IMR-90 (cell line): Measurements from ENCODE around the gene CCDC74B. TPM values are rescaled to one million over a fixed set of nuclear protein-coding genes. Genes with fewer than 3 reads are reported as not detected.
"Not testable (repeated sequence)": the region's sequence is repeated elsewhere in the genome, so short reads cannot be mapped to it uniquely, and the experiment has no call there.

Experiments used
- ATAC-seq: fragments of 200-7000 bp; cut with Tn5 transposase; 2 replicates; pipeline ENCODE4 v1.9.1; 2020; ENCODE audit warnings: low read depth, mild to moderate bottlenecking, moderate library complexity
- BruUV-seq: library from RNA; stranded (reverse); fragments of 400-500 nt; replicated peaks from 2 replicates; lab custom pipeline; 2021; lab: Mats Ljungman, UMichigan
- CTCF ChIA-PET: fragments of 300-600 bp; formaldehyde crosslinking; extraction: SDS; loops from one replicate; lab custom pipeline; 2021; ENCODE audit warnings: antibody characterized with exemption; lab: Yijun Ruan, JAX
- POLR2A ChIA-PET: fragments of 300-600 bp; sonication (Branson Sonifier 250); formaldehyde crosslinking; loops from one replicate; lab custom pipeline; 2022; ENCODE audit warnings: antibody characterized with exemption; ENCODE audit not compliant: unreplicated experiment; lab: Charles Lee
- DNase-seq: peaks from one replicate; pipeline ENCODE4 v3.0.0; 2013
- H2AFZ ChIP-seq: replicated peaks from 2 replicates; pipeline ENCODE3; 2013; ENCODE audit warnings: low read length, mild to moderate bottlenecking; ENCODE audit not compliant: poor library complexity
- H2AK5ac ChIP-seq: 2 replicates; pipeline ENCODE4 v1.6.1; 2013; ENCODE audit warnings: low read depth, low read length, inconsistent platforms
- H2AK9ac ChIP-seq: replicated peaks from 2 replicates; pipeline ENCODE3; 2013; ENCODE audit warnings: mild to moderate bottlenecking, low read depth, low read length, moderate library complexity; ENCODE audit not compliant: poor library complexity
- H2BK120ac ChIP-seq: 2 replicates; pipeline ENCODE4 v1.6.1; 2013; ENCODE audit warnings: low read depth, low read length, inconsistent platforms
- H2BK15ac ChIP-seq: 3 replicates; pipeline ENCODE4 v1.6.1; 2013; ENCODE audit warnings: low read depth, low read length, inconsistent platforms
- H2BK20ac ChIP-seq: 2 replicates; pipeline ENCODE4 v1.6.1; 2013; ENCODE audit warnings: low read depth, mild to moderate bottlenecking, inconsistent platforms, low read length, moderate library complexity
- H2BK5ac ChIP-seq: 2 replicates; pipeline ENCODE4 v1.6.1; 2013; ENCODE audit warnings: mild to moderate bottlenecking, low read depth, low read length, inconsistent platforms; ENCODE audit not compliant: poor library complexity, severe bottlenecking
- H3K14ac ChIP-seq: replicated peaks from 2 replicates; pipeline ENCODE4 v1.6.1; 2013; ENCODE audit warnings: low read depth, low read length, inconsistent platforms
- H3K18ac ChIP-seq: 2 replicates; pipeline ENCODE4 v1.6.1; 2013; ENCODE audit warnings: low read depth, low read length, control low read depth
- H3K23ac ChIP-seq: 2 replicates; pipeline ENCODE4 v1.6.1; 2013; ENCODE audit warnings: low read depth, low read length, inconsistent platforms
- H3K27ac ChIP-seq: 2 replicates; pipeline ENCODE4 v1.5.1; 2013; ENCODE audit warnings: mild to moderate bottlenecking, control low read depth, low read length; ENCODE audit not compliant: insufficient read depth
- H3K27me3 ChIP-seq: 2 replicates; pipeline ENCODE4 v1.6.1; 2013; ENCODE audit warnings: low read length; ENCODE audit not compliant: control insufficient read depth, insufficient read depth
- H3K36me3 ChIP-seq: 2 replicates; pipeline ENCODE4 v1.6.1; 2013; ENCODE audit warnings: low read length, mixed read lengths; ENCODE audit not compliant: control insufficient read depth, insufficient read depth
- H3K4ac ChIP-seq: 2 replicates; pipeline ENCODE4 v1.6.1; 2013; ENCODE audit warnings: low read depth, low read length, inconsistent platforms
- H3K4me1 ChIP-seq: 2 replicates; pipeline ENCODE4 v1.6.1; 2013; ENCODE audit warnings: low read length, mixed read lengths; ENCODE audit not compliant: control insufficient read depth, insufficient read depth
- H3K4me2 ChIP-seq: 2 replicates; pipeline ENCODE4 v1.6.1; 2013; ENCODE audit warnings: low read depth, mild to moderate bottlenecking, control low read depth, low read length, moderate library complexity
- H3K4me3 ChIP-seq: 2 replicates; pipeline ENCODE4 v1.5.1; 2013; ENCODE audit warnings: low read depth, mild to moderate bottlenecking, control low read depth, low read length, moderate library complexity; ENCODE audit not compliant: insufficient read depth
- H3K56ac ChIP-seq: 2 replicates; pipeline ENCODE4 v1.6.1; 2013; ENCODE audit warnings: low read length, inconsistent platforms; ENCODE audit not compliant: insufficient read depth; ENCODE audit errors: extremely low read depth
- H3K79me1 ChIP-seq, 2 experiments: 2 replicates each; pipeline ENCODE4 v1.6.1; 2013; ENCODE audit warnings: low read length in 2 of 2, inconsistent platforms in 1 of 2, low read depth in 1 of 2
- H3K9ac ChIP-seq: 2 replicates; pipeline ENCODE4 v1.6.1; 2013; ENCODE audit warnings: low read depth, low read length, control low read depth
- H3K9me1 ChIP-seq: 2 replicates; pipeline ENCODE4 v1.6.1; 2013; ENCODE audit warnings: low read length, inconsistent platforms; ENCODE audit not compliant: insufficient read depth
- H3K9me3 ChIP-seq: 2 replicates; pipeline ENCODE4 v1.6.1; 2013; ENCODE audit warnings: low read length; ENCODE audit not compliant: control insufficient read depth, insufficient read depth
- H4K20me1 ChIP-seq: 2 replicates; pipeline ENCODE4 v1.6.1; 2013; ENCODE audit warnings: low read length, inconsistent platforms; ENCODE audit not compliant: insufficient read depth
- H4K5ac ChIP-seq: 2 replicates; pipeline ENCODE4 v1.6.1; 2013; ENCODE audit warnings: mild to moderate bottlenecking, low read depth, low read length, control low read depth
- H4K8ac ChIP-seq, 2 experiments: 2 replicates each; pipeline ENCODE4 v1.6.1; 2013; ENCODE audit warnings: low read depth in 2 of 2, low read length in 2 of 2, control low read depth in 1 of 2, inconsistent platforms in 1 of 2
- H4K91ac ChIP-seq: 2 replicates; pipeline ENCODE4 v1.6.1; 2013; ENCODE audit warnings: low read depth, low read length, inconsistent platforms; ENCODE audit not compliant: insufficient read depth
- BHLHE40 ChIP-seq: fragments of 150-350 bp; IDR thresholded peaks from 2 replicates; pipeline ENCODE4 v1.6.1; 2016; ENCODE audit warnings: mild to moderate bottlenecking, low read depth, low read length
- CEBPB ChIP-seq: IDR thresholded peaks from 2 replicates; pipeline ENCODE4 v1.6.1; 2012; ENCODE audit warnings: low read depth, low read length, improper control_type of control experiment
- MAFK ChIP-seq: IDR thresholded peaks from 2 replicates; pipeline ENCODE4 v1.6.1; 2012; ENCODE audit warnings: low read depth, low read length, improper control_type of control experiment
- RFX5 ChIP-seq: IDR thresholded peaks from 2 replicates; pipeline ENCODE4 v1.8.0; 2012; ENCODE audit warnings: low read depth, mild to moderate bottlenecking, low read length, moderate library complexity
- WGBS, 2 experiments: methylation state at CpG; one replicate each; pipeline versions ENCODE4 v1.1.5 to v1.1.7; 2013; ENCODE audit warnings: missing lambda C conversion rate in 2 of 2; ENCODE audit not compliant: insufficient read length in 1 of 2; ENCODE audit errors: extremely low coverage in 2 of 2; 5-methylcytosine and 5-hydroxymethylcytosine counted together
- dilution Hi-C: fragments of 300-500 bp; cut with HindIII; formaldehyde crosslinking; loops from one replicate; pipeline ENCODE4 v1.14.3; 2018; ENCODE audit warnings: low sequenced_read_pairs; ENCODE audit not compliant: unreplicated experiment
- in situ Hi-C: fragments of 300-500 bp; cut with MboI; formaldehyde crosslinking; loops from 3 replicates; pipeline ENCODE4 v1.14.3; 2019; ENCODE audit warnings: low sequenced_read_pairs, inconsistent platforms, mixed read lengths
- intact Hi-C: fragments of 100-400 bp; cut with micrococcal nuclease; formaldehyde crosslinking; loops from 2 replicates; pipeline ENCODE4 v1.10.0; 2022
- polyA plus RNA-seq, 3 experiments: library from polyadenylated mRNA; depleted of rRNA; stranded (reverse); fragments of >200 nt; gene quantifications; 2 replicates each; pipeline ENCODE4 v1.2.3, GENCODE V29; 2012; ENCODE audit warnings: low replicate concordance in 1 of 3
- total RNA-seq: library from RNA; depleted of rRNA; stranded (reverse); fragments of >200 nt; gene quantifications from 2 replicates; pipeline ENCODE4 v1.2.3, GENCODE V29; 2012

The CCDC74B gene
- total and polyA plus RNA-seq, 2 of the 4 experiments (the other 2 are of a cell fraction): 3.9 to 8.4 TPM

DNA sequence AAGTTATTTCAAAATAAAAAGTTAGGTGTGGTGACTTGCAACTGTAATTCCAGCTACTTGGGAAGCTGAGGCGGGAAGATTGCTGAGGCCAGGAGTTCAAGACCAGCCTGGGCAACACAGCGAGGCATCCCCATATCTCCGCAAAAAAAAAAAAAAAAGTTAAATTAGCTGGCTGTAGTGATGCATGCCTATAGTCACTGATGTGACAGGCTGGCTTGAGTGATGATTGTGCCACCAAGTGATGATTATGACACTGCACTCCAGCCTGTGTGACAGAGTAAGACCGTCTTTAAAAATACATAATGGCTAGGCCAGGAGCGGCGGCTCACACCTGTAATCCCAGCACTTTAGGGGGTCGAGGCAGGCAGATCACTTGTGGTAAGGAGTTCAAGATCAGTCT is 25.0 kb upstream of the CCDC74B start:
- H3K9me1 ChIP-seq: no peaks in the 10 kb centered on the region
- no peak overlapping the region for H3K4me2 ChIP-seq
- no peak overlapping the region for H4K5ac ChIP-seq
- H2AK5ac ChIP-seq: no peak overlapping the region
- H3K4me3 ChIP-seq: no peak overlapping the region
- no peak overlapping the region for H3K9ac ChIP-seq
- WGBS, 2 experiments: no CpG with 5 or more reads among the region's 7 CpGs
- no peak overlapping the region for H3K18ac ChIP-seq
- H3K27ac ChIP-seq: no peak overlapping the region
- H3K14ac ChIP-seq: no peak overlapping the region
- no peak overlapping the region for H4K8ac ChIP-seq
- H2AFZ ChIP-seq: no peak overlapping the region
- H3K27me3 ChIP-seq: no peaks in the 10 kb centered on the region
- ChIA-PET CTCF (no interaction called here), POLR2A (no interaction called here)
- intact Hi-C loops (no loop called here), in situ Hi-C loops (loop anchor here (25.0 kb wide), 1 partner anchor 1342 kb away; no protein-coding TSS in a partner anchor), dilution Hi-C loops (no loop called here)
- ATAC-seq (no peak), DNase-seq (no peak)
- H3K36me3 ChIP-seq: peaks cover 49% of the 10 kb centered on the region
- H3K79me1 ChIP-seq: peaks cover 3 to 10% of the 10 kb centered on the region in 2 experiments; a peak in 3 of 4 replicates
- no peak overlapping the region for H2BK5ac ChIP-seq
- H3K23ac ChIP-seq: no peak overlapping the region
- no peak overlapping the region for H2AK9ac ChIP-seq
- H2BK15ac ChIP-seq: no peak overlapping the region
- H4K91ac ChIP-seq: no peak overlapping the region
- no peak overlapping the region for H3K56ac ChIP-seq
- H2BK120ac ChIP-seq: no peak overlapping the region
- H2BK20ac ChIP-seq: no peak overlapping the region
- no TSS peak for BruUV-seq
- H3K4ac ChIP-seq: no peak overlapping the region
- TF ChIP-seq CEBPB (no peak), MAFK (no peak), BHLHE40 (no peak), RFX5 (no peak)
- no peaks in the 10 kb centered on the region for H3K9me3 ChIP-seq
- H4K20me1 ChIP-seq: no peaks in the 10 kb centered on the region
- no peaks in the 10 kb centered on the region for H3K4me1 ChIP-seq

DNA sequence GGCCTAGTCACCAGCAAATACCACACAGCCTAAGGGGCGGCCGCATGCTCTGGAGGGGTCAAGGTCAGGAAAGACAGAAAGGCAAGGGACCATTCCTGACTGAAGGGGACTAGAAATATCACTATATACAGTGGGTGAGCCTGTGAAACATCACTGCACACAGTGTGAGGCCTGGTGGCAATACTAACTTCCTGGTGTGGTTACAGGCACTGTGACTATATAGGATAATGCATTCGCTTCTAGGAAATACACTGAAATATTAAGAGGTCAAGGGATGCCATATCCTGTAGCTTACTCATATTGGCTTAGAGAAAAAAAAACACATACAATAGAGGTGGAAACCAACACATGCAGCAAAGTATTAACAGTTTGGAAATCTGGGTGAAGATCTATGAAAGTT is 24.3 kb upstream of the CCDC74B start:
- H4K91ac ChIP-seq, H2BK15ac ChIP-seq, H4K8ac ChIP-seq, H2BK120ac ChIP-seq, H3K18ac ChIP-seq, H2AK9ac ChIP-seq, H3K23ac ChIP-seq, H3K56ac ChIP-seq, ATAC-seq, H2AK5ac ChIP-seq, H3K4me3 ChIP-seq, CTCF ChIA-PET, H3K27ac ChIP-seq, intact Hi-C loops, dilution Hi-C loops, H2BK20ac ChIP-seq, H3K9ac ChIP-seq, H3K4ac ChIP-seq, H3K9me1 ChIP-seq, H4K20me1 ChIP-seq, H3K9me3 ChIP-seq, DNase-seq, BruUV-seq, H2AFZ ChIP-seq, H3K27me3 ChIP-seq, H3K14ac ChIP-seq, H3K4me1 ChIP-seq, H3K4me2 ChIP-seq, H2BK5ac ChIP-seq, H4K5ac ChIP-seq: not testable (repeated sequence)
- no CpG with 5 or more reads among the region's 3 CpGs for WGBS, 2 experiments
- in situ Hi-C loops: loop anchor here (25.0 kb wide), 1 partner anchor 1343 kb away; no protein-coding TSS in a partner anchor
- H3K79me1 ChIP-seq: peaks cover 3 to 10% of the 10 kb centered on the region in 2 experiments; a peak in 3 of 4 replicates
- peaks cover 48% of the 10 kb centered on the region for H3K36me3 ChIP-seq
- POLR2A ChIA-PET: interaction anchor here (0.7 kb wide), 1 partner anchor 16 kb away, joined by 4 read pairs; no protein-coding TSS in a partner anchor
